HG02678 (cell line): ENCODE data around the gene ZBBX.

Source experiments
- ATAC-seq: cut with Tn5 transposase; IDR thresholded peaks from one replicate; pipeline ENCODE4 v1.9.1; 2021; ENCODE audit warnings: mild to moderate bottlenecking, moderate library complexity; ENCODE audit not compliant: unreplicated experiment

Gene ZBBX

GRCh38 chr3:167306319-167306718, 73.8 kb downstream of the ZBBX start:
- no peak for ATAC-seq

GRCh38 chr3:167305340-167305890, 74.7 kb downstream of the ZBBX start:
- no peak for ATAC-seq

GRCh38 chr3:167304077-167304476, 76.0 kb downstream of the ZBBX start:
- ATAC-seq: no peak

DNA sequence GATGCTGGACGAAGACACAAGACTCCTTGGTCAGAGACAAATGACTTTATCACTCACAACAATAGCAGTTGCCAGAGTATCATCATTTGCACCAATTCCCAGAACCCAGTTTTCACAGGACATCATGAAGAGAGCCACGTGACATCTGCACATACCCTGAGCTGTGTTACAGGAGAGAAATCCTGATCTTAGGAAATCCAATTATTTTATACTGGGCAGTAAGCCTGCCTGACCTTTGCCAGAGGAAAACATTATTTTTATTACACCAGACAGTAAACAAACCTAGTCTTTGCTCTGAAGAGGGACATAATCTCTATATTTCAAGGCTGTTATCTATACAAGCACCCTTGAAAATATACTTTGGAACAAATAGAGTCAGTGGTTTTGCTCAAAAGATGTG, 77.4 kb downstream of the ZBBX start:
- no peak for ATAC-seq

GRCh38 chr3:167300207-167300606, 79.9 kb downstream of the ZBBX start:
- no peak for ATAC-seq

DNA sequence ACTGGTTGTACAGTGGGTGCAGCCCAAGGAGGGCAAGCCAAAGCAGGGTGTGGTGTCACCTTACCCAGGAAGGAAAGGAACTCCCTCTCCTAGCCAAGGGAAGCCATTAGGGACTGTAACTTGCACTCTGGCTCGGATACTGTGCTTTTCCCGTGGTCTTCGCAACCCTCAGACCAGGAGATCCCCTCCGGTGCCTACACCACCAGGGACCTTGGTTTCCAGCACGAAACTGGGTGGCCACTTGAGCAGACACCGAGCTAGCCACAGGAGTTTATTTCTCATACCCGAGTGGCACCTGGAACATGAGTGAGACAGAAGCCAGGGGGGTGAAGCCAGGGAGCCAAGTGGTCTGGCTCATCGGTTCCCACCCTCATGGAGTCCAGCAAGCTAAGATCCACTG, 90.7 kb downstream of the ZBBX start:
- ATAC-seq: no peak

DNA sequence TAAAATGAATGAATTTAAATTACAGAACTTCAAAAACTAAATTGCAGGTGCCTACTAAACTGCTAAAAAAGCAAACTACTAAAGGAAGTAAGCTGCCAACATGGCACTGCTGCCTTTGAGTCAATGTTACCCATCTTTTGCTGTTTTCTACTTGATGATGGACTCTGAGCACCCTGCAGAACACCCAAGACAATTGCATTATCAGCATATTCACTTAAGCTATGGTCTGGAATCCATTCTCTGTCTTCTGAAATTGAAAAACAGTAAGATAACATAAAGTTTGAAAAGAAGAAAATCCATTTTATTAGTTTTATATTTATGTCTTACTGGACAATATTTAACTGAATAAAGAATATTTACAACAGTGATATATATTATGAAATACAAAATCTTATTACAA, 91.4 kb downstream of the ZBBX start:
- no peak for ATAC-seq

- ATAC-seq: no peak
These were observed 92.8 kb downstream of the ZBBX start for GRCh38 chr3:167287308-167287707.

DNA sequence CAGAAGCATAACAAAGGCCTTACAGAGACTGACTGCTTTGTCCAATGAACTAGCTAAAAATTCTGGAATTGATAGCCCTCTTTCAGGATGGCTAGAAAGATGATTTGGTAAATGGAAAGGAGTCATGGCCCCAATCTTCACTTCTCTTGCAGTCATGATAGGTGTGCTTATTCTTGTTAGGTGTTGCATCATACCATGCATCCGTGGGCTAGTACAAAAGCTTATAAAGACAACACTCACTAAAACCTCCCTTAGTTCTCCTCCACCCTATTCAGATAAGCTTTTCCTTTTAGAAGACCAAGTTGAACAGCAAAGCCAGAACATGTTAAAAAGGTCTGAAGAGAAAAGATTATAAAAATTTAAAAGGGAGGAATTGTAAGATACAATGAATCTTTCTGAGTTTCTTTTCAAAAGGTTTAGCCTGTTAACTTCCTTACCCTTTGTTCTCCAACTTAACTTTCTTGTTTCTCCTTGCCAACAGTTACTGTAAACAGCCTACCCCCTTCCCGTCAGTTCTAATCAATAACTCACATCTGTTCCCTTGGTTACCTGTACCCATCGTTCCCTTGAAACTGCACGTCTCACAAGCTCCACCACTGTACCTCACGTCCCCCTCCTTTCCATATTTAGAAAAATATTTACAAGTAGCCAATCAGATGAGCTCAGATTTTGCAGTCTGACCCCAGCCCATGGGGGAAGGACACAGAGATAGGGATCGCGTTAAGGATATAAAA, 105.8 kb downstream of the ZBBX start:
- no peak for ATAC-seq

DNA sequence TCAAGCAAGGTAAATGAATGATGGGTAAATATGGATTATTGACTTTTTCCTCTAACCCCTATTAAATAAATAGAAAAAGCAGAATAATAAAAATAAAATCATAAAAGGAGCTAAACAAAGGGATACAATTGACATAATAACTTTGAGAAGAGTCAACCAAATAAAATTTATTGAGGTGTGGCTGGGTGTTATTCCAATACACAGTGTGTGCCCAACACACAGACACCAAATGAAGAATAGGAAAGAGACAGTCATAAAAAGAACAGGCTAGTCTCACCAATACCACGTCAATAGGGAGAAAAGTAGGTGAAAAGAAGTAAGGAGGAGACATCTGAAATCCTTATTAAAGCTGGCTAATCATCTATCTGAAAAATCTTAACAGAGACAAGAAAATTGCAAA, 127.1 kb downstream of the ZBBX start:
- no peak for ATAC-seq

DNA sequence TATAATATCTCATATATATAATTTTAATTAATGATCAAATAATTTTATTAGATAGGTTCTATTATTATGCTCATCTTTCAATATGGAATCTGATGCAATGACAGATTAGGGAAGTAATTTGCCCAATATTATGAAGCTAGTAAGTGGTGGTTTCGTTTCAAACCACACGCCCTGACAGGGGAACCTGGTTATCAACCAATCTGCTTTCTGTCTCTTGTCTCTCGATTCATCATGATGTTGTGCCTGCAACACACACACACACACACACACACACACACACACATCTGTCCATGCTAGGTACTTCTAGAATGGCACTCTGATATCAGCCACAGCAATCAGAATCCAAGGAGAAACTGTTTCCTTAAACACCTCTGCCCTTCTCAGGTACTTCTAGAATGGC, 128.4 kb downstream of the ZBBX start:
- ATAC-seq: no peak

DNA sequence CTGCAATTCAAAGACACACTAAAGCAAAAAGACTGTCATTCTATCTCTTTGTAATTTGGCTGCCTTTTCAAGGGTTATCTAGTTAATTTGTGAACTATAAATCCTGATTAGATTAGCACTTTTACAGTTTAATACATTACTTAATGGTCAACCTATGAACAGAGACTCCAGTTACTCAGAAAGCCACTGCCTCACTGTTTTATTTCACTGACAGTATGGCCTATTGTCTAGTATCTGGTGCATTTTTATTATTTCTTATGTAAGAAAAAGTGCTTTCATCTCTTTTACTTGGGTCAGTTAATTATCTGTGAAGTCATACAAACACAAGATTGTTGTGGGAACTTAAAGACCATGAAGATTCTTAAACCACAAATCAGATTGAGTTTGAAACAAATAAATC, 133.8 kb downstream of the ZBBX start:
- no peak for ATAC-seq

- no peak for ATAC-seq
These were observed 138.8 kb downstream of the ZBBX start for GRCh38 chr3:167241048-167241845.

DNA sequence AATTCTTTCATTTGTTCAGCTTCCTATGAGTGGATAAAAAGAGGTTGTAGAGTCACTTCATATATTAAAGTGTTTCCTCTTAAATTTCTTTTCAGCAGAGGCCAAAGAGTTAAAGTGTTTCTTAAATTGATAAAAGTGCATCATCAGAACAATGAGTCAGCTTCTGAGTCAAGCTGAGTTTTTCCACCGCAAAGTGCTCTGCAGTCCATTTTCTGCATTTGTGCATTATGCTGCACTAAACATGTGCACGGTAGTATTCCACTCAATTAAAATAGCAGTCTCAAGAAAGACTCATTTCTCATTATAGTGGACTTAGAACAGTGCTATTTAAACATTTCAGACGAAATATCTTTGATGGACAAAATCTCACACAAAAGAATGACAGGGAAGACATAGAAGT, 152.0 kb downstream of the ZBBX start:
- ATAC-seq: no peak

GRCh38 chr3:167225821-167226220, 154.3 kb downstream of the ZBBX start:
- no peak for ATAC-seq

DNA sequence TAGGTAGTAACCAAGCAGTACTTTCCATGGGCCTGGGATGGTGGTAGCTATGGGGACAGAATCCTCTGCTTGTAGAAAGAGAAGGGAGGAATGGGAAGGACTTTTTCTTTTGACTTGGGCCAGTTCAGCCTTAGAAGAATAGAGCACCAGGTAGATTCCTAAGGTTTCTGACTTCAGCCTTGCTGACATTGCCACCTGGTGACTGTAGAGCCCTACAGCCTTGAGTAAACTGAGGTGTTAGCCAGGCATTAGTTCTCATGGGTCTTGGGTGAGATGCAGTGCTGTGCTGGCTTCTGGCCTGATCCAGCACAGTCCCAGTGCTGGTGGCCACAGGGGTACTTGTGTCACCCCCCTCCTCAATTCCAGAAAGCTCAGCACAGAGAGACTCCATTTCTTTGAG, 171.1 kb downstream of the ZBBX start:
- ATAC-seq: no peak

DNA sequence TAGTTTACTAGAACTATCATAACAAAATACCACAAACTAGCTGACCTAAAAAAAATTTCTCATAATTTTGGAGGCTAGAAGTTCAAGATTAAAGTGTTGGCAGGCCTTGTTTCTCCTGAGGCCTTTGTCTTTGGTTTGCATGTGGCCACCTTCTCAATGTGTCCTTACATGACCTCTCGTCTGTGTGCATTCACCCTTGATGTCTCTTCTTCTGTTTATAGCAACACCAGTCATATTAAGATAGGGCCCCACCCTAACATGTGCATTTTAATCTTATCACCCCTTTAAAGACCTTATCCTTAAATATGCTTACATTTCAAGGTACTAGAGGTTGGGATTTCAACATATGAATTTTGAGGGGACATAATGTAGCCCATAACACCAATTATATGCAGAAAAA, 177.0 kb downstream of the ZBBX start:
- no peak for ATAC-seq

DNA sequence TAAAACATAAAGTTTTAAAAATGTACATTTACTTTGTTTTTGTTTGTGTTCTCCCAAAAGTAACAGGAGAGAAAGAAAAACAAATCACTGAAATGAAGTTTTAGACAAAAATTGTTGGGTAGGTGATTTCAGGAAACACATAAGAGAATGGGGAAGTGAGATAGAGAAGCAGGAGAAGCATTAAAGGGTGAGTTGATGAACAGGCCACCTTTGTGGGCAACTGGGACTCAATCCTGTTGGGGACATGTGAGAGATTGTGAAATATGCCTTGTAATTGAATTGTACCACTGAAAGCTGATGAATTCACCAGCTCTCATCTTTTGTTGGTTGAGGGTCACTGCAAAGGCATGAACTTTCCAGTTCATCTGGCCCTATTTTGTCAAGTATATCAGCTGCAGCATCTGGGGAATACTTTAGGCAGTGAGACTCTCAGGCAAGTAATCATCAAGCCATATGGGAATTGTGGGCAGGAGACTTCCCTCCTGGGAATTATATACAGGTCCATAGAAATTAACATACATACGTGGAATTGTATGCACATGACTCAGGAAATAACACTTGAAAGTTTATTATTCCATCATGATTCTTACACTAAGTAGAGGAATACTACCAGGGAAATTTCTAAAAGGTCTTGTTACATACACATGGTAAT, 181.0 kb downstream of the ZBBX start:
- ATAC-seq: no peak
